GM21381 (cell line): ENCODE measurements around the gene TMEM132C.
"Not testable (repeated sequence)": the region's sequence is repeated elsewhere in the genome, so short reads cannot be mapped to it uniquely, and the experiment has no call there.

Experiments
- ATAC-seq: cut with Tn5 transposase; IDR thresholded peaks from one replicate; pipeline ENCODE4 v1.9.1; 2021; ENCODE audit warnings: mild to moderate bottlenecking, moderate library complexity; ENCODE audit not compliant: unreplicated experiment

TMEM132C gene

GRCh38 chr12:128267131-128267622 lies at the start of gene TMEM132C:
TSS of gene TMEM132C (plus strand) at chr12:128267170. CDS start at chr12:128267403, 233 bp downstream.
- ATAC-seq = no peak

DNA sequence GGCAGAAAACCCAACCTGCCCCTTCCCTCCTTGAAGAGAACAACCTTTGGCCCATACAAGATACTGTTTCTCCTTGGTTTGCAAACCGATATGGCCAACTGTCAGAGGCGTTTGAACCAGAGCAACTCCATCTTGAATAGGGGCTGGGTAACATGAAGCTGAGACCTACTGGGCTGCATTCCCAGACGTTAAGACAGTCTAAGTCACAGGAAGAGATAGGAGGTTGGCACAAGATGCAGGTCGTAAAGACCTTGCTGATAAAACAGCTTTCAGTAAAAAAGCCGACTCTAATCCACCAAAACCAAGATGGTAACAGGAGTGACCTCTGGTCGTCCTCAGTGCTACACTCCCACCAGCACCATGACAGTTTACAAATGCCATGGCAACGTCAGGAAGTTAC lies 42.7 kb upstream of the TMEM132C start:
- no peak for ATAC-seq

DNA sequence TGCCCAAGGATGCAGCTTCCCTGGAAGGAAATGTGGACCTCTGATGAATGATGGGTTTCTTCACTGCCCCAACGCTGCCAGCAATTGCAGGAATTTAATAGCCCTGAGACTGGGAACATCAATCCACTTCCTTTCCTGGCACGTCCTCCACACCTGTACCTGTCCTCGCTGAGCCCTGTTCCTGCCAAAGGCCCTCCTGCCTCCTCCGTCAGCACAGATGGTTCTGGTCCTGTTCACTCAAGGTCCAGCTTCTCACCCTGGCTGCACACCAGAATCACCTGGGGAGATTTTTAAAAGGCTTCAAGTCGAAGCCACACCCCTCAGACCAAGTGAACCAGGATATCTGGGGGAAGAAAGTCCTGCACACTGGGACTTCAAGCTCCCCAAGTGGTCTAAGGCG lies 38.4 kb upstream of the TMEM132C start:
- no peak for ATAC-seq

DNA sequence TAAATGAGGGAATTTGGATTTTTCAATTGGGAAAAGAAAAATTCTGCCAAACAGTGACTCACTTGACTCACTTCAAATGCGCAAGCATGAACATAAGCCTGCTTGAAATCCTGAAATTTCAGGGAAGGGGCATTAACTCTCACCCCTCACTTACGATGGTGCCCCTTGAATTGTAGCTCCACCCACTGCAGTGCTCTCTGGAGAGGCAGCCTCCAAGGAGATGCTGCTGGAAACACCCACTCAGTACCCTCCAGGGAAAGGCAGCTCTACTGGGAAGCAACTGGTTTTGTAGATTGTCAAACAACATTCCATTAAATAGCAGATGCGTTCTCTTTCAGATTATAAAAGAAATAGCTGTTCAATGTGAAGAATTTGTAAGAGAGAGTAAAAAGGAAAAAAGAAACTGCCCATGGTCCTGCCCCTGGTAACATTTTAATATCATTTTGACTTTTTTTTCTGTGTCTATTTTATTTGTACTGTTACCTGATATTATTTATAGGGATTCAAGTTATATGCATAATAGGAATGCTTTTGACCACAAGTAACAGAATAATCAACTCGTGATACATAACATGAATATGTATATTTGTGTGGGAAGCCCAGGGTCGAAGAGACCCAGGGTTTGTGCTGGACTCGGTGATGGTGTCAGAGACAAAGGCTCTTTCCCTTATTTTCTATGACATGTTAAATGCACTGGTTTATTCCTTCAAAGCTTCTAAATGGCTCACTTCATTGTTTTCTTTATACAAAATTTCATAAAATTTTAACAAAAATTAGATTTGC lies 31.1 kb upstream of the TMEM132C start:
- ATAC-seq = no peak

- ATAC-seq = no peak
These were observed 30.4 kb upstream of the TMEM132C start for GRCh38 chr12:128236525-128236924.

- ATAC-seq = no peak
These were observed 26.2 kb upstream of the TMEM132C start for GRCh38 chr12:128240745-128241144.

- no peak for ATAC-seq
These were observed 21.8 kb upstream of the TMEM132C start for GRCh38 chr12:128245121-128245520.

- no peak for ATAC-seq
These were observed 21.1 kb upstream of the TMEM132C start for GRCh38 chr12:128245905-128246304.

DNA sequence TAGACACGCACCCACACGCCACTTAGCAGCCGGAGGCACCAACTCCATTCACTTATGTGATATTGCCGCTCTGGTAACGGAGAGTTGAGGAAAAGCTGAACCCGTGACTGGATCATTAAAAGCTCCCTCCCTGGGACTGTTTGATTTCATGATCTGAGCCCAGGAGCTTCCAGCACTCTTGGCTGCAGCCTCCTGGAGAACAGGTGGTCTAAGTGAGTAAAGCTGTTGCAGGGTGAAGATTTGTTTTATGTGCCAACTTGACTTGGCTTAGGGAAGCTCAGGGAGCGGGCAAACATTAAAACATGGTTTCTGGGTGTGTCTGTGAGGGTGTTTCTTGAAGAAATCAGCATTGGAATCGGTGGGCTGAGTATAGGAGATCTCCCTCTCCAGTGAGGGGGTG lies 16.9 kb upstream of the TMEM132C start:
- ATAC-seq = no peak

DNA sequence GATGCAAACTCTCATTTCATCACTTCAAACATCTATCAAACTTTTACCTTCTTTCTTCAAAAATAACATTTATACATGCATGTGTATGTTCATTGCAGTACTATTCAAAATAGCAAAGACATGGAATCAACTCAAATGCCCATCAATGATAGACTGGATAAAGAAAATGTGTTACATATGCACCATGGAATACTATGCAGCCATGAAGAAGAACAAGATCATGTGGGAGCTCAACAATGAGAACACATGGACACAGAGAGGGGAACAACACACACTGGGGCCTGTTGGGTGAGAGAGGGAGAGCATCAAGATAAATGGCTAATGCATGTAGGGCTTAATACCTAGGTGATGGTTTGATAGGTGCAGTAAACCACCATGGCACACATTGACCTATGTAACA lies 13.1 kb upstream of the TMEM132C start:
- not testable (repeated sequence) for ATAC-seq

DNA sequence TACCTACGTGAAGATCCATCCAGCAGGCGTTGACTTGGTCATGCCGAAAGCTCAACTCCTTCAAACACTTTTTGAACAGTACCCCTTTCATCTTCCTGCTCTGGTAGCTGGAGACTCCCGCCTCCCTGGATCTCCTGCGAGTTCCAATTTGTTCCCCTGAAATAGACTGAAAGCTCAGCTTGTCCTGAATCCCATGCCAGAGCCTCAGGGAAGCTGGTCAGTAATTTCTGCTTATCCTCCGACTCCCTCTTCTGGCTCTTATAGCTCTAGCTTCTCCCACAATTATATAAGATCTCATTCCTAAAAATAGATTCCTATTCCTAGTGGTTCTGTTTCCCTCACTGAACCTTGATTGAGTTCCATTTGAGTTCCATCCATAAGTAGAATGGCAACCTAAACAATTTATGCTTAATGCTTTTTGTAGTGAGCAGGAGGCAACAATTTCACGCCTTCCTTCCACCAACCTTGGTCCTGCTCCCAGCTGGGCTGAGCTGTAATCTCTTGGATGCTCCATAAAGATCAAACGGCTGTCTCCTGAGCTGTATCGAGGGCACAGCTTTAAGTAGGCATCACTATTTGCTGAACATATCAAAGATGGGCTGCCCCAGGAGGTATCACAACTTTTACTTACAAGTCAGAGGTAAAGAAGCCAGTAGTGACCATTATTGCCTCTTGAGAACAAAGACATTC lies 8.0 kb upstream of the TMEM132C start:
- no peak for ATAC-seq

- ATAC-seq = no peak
These were observed 7.4 kb upstream of the TMEM132C start for GRCh38 chr12:128259556-128260070.

DNA sequence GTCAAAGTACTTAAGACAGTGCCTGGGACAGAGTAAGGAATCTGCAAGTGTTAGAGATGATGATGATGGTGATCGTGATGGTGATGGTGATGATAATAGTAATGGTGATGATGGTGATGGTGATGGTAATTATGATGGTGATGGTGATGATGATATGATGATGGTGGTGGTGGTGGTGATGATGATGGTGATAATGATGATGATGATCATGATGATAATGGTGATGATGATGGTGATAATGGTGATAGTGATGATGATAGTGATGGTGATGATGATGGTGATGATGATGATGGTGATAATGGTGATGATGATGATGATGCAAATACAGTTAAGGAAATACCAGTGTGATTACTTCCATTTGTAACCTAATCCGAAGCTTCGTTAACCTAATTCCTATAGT lies 5.2 kb upstream of the TMEM132C start:
- no peak for ATAC-seq

GRCh38 chr12:128265566-128265965 lies 1.4 kb upstream of the TMEM132C start:
- ATAC-seq = no peak

- ATAC-seq = no peak
These were observed 884 bp upstream of the TMEM132C start for GRCh38 chr12:128266086-128266485.

DNA sequence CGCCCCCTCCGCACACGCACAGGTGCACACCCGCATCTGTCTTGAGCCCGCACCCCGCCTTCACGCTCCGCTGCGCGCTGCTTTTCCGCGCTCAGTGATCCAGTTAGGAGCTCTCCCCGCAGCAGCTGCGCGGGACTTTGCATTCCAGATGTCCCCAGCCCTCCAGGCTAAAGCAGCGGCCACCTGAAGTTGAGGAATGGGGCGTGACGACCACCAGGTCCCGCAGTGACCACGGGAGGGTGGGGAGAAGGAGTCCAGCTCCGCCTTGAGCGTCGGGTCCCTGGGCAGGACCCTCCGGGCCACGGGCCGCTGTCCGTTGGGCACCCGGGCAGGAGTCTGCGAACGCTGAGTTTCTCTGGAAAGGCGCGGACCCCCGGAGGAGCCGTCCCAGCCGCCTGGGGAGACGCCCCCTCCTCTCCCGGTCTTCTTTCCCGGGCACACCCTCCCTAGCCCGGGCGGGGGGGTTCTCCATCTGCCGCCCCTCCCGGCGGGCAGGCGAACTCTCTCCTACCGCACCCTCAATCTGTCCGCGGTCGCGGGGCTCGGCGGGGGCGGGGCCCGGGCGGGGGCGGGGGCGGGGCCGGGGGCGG lies 334 bp upstream of the TMEM132C start:
- no peak for ATAC-seq

DNA sequence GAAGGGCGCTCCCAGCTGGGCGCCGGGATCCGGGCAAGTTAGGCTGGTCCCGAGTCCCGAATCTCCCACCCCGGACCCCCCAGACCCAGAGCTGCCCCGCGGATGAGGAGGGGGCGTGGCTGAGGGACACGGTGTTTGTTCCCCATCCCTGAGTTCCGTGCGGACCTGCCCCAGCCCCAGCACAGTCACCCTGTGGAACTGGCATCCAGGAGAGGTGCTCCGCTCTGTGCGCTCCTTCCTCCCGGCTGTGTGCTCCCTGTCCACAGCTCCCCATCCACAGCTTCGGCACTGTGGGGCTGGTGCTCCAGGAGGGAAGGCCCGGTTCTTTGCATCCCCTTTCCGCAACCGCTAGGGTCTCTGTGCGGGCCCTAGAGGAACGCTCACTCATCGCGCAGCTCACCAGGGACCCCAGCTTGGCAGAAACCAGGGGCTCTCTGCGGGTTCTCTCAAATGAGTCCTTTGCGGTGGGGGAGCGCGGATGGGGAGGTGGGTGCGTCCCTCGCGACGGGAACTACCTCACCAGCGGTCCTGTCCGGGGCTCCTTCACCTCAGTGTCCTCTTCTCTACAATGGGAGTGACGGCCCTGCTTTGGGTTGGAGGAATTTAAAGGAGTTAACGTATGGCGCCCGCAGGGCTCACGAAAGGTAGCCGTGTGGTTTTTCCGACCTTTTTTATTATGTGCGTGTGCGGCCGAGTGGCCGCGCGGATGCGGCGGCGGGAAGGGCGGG lies 845 bp downstream of the TMEM132C start:
- ATAC-seq = no peak

DNA sequence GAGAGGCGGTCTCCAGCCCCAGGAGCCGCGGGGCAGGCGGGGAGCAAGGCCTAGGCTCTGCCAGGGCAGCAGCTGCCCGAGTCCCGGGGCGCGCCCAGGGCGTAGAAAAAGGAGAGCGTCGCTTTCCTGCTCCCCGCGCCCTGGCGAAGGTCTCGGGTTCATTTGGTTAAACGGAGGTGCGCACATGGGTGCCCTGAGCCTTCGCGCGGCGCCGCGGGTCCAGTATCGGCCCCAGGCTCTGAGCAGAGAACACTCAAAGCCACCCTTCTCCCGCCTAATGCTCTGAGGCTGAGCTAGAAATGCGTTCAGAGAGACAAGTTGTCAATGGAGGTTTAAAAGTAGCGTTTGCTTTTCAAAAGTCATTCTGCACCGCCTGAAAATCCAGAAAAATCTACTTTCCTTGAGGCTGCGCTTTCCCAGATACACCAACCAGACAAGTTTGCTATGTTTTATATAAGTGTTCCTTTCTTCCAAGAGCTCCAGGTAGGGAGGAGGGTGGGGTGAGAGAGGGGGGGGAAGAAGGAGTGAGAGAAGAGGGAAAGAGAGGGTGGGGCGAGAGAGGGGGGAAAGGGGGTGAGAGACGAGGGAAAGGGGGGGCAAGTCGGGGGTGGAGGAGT lies 1.5 kb downstream of the TMEM132C start:
- ATAC-seq = no peak

- ATAC-seq = no peak
These were observed 2.2 kb downstream of the TMEM132C start for GRCh38 chr12:128269181-128269591.

DNA sequence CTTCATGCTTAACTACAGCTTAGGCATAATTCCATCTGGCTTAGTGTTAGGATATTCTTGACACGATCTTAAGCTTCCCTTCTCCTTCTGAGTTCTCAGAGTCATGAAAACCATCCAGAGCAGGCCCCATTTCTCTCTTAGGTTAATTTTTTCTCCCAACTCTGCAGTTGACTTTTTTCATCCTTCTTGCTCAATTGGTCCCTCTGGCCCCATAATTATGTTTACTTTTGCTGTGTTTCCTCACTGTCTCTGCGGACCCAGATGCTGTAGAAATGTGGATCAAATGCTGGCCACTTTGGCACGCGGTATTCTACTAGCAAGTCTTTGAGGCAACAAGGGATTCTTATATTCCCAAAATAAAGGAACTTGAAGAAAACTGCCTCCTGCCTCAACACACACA lies 9.5 kb downstream of the TMEM132C start:
- no peak for ATAC-seq

GRCh38 chr12:128286970-128287369 lies 20.0 kb downstream of the TMEM132C start:
- ATAC-seq = no peak
